Cerebellar nuclear complex (tissue), 1 donor: ENCODE measurements around the gene SHC2.
A peak's percentile ranks its signal among the peaks of the same experiment; 100 is the strongest.
"Not testable (repeated sequence)": the region's sequence is repeated elsewhere in the genome, so short reads cannot be mapped to it uniquely, and the experiment has no call there.

Source experiments
- DNase-seq, 2 experiments: peaks; one replicate each; lab custom pipeline; 2025; lab: John Stamatoyannopoulos, UW

SHC2 gene

GRCh38 chr19:492091-492531, 31.3 kb upstream of the SHC2 start:
- no peak for DNase-seq

- no peak for DNase-seq
Observed at GRCh38 chr19:491146-491741, 30.4 kb upstream of the SHC2 start.

GRCh38 chr19:489418-490196, 28.8 kb upstream of the SHC2 start:
- DNase-seq: no peak

GRCh38 chr19:488505-489417, 27.9 kb upstream of the SHC2 start:
- DNase-seq: peak in 1 of 2 experiments; percentile 51

- no peak for DNase-seq
Observed at GRCh38 chr19:485583-486236, 24.9 kb upstream of the SHC2 start.

GRCh38 chr19:485077-485476, 24.2 kb upstream of the SHC2 start:
- DNase-seq: no peak

GRCh38 chr19:484494-484893, 23.7 kb upstream of the SHC2 start:
- no peak for DNase-seq

- DNase-seq: no peak
Observed at GRCh38 chr19:483332-484072, 22.7 kb upstream of the SHC2 start.

- no peak for DNase-seq
Observed at GRCh38 chr19:482186-483041, 21.6 kb upstream of the SHC2 start.

- DNase-seq: not testable (repeated sequence)
Observed at GRCh38 chr19:481100-481499, 20.3 kb upstream of the SHC2 start.

GRCh38 chr19:480016-480855, 19.4 kb upstream of the SHC2 start:
- DNase-seq: peak in 1 of 2 experiments; percentile 3

GRCh38 chr19:478976-479375, 18.1 kb upstream of the SHC2 start:
- DNase-seq: no peak

- no peak for DNase-seq
Observed at GRCh38 chr19:478236-478903, 17.5 kb upstream of the SHC2 start.

GRCh38 chr19:475360-475759, 14.5 kb upstream of the SHC2 start:
- DNase-seq: no peak

- DNase-seq: no peak
Observed at GRCh38 chr19:474126-475078, 13.6 kb upstream of the SHC2 start.

GRCh38 chr19:472005-472858, 11.4 kb upstream of the SHC2 start:
- no peak for DNase-seq

GRCh38 chr19:470701-471100, 9.9 kb upstream of the SHC2 start:
- DNase-seq: no peak
